Stimulated activated CD4-positive, alpha-beta T cell treated with anti-CD3 and anti-CD28 coated beads, TNF-alpha, amount 100 ng/mL, for 48 hours (primary cell): ENCODE results near the gene TTLL1.

Experiments
- DNase-seq, 3 donors: peaks; one replicate each; pipeline ENCODE4 v3.0.0-alpha.2; 2020; ENCODE audit warnings: low read depth in 3 of 3

Gene TTLL1

GRCh38 chr22:43088984-43089717 is at the start of gene TTLL1:
TSS of gene TTLL1 (minus strand) at chr22:43089391. CDS start at chr22:43075586, 13,805 bp downstream.
- DNase-seq = peak; percentile 83 to 92 (median 85)

DNA sequence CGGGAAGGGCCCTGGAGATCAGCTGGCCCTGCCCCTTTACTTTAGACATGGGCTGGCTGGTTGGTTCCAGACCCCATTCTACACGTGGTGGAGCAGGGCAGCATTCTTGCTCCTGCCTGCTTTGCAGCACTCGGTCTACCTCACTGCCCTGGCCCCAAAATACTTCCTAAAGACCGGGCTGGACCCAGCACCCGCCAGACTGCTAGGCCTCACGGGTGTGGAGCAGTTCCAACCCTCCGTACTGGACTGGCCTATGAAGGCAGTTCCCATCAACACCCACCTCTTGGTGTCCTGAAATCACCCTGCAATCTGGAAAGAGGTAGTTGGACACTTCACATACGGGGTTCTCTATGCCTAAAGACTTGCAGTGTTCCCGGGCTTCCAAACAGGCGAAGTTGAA is 47.6 kb upstream of the TTLL1 start:
- DNase-seq = no peak

- DNase-seq = no peak
These were observed 47.1 kb upstream of the TTLL1 start for GRCh38 chr22:43136255-43136654.

GRCh38 chr22:43135565-43135964 is 46.4 kb upstream of the TTLL1 start:
- DNase-seq = no peak

DNA sequence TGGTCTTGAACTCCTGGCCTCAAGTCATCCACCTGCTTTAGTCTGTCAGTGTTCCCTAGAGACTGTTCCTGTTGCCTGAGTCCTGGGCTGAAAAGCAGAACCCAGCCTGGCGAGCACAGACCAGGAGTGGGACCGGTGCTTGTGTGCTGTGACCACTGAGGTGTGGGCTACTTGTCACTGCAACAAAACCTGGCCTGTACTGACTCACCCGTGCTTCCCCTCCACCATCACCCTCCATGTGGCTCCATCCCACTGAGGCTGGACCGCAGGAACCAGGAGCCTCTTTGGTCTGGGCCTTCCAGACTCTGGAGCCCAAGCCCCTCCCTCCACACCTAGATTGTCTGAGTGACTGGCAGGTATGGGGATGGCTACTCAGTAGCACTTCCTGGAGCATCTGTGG is 45.4 kb upstream of the TTLL1 start:
- DNase-seq = no peak

- DNase-seq = no peak
These were observed 44.2 kb upstream of the TTLL1 start for GRCh38 chr22:43133401-43133800.

DNA sequence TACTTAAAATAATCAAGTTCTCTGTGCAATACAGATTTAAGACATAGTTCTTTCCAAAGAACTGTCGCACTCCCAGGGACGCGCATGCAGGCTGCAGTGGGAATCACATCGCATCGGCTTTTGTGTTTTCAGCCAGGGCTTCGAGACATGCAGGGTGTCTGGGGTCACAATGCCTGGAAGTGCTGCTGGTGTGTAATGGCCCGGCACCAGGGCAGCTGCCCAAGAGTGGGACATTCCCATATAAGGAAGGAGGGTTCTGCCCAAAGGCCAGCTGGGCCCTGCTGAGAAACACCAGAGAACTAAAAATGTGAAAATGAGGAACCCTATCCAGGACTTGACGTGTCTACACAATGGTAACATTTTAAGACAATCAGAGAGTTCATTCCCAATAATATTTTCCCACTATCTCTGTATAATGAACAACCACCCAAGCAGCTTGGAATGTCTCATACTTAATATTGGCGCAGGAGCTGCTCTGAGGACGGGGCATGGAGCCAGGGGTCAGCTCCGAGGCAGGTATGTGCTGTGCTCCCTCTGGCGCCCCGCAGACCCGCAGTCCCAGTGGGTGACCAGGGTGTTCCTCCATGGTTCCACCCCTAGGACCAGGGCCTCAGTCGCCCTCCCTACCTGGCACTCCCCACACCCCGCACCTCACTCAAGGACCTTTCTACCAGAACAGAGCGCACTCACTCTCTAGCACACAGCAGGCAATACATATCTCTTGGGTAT is 42.7 kb upstream of the TTLL1 start:
- DNase-seq = no peak

DNA sequence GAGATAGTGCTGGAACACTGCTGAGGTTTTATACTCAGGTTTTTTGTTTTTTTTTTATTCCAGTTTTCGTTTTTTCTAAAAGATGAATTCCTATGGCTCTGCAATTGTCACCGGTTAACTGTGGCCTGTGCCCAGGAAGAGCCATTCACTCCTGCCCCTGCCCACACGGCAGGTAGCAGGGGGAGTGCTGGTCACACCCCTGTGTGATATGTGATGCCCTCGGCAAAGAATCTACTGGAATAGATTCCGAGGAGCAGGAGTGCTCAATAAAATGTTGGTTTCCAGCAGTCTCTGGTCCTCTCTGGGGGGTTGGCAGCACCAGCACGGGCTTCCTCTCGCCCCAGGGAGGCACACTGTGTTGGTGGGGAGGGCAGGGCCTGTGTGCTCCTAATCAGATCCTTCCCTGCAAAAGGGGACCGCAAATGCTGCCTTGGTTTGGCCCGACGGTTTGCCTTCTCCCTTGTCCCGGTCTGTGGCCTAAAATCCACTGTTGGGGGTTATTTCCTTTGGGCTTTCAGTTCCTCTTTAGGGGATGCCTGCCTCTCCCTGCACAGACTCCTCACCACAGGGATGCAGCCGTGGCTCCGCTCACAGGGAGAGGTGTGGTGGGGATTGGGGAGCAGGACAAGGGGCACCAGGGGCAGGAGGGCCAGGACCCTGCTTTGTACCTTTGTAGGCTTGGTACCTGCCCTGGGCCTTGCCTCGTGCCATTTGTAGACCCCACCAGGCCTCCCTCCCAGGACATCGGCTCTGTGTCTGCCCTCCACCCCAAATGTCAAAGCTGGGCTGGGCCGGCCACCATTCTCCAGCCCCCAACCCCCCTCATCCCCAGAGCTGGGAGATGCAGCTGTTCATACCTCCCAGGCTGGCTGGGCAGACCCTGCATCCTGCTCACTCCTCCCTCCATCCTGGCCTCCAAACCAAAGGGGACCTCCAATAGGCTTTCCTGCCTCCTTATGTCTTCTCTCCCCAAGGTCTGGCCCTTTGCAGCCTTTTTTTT is 40.5 kb upstream of the TTLL1 start:
- no peak for DNase-seq

GRCh38 chr22:43128928-43129424 is 39.8 kb upstream of the TTLL1 start:
- no peak for DNase-seq

DNA sequence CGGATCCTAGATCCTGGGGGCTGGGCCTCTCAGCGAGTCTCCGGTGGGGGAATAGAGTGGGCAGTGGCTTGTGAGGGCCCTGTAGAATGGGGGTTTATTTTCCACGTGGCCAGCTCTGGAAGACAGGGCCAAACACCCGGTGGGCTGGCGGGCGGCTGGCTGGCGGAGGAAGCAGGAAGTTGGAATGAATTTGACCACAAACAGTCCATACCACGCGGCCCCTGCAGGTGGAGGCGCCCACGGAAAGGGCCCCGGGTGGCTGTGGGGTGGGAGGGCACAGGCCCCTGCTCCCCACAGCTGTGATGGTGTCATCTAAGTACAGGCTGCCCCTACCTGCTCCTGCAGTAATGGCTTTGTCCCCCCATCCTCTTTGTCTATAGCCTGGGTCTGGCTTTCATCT is 38.9 kb upstream of the TTLL1 start:
- DNase-seq = no peak

DNA sequence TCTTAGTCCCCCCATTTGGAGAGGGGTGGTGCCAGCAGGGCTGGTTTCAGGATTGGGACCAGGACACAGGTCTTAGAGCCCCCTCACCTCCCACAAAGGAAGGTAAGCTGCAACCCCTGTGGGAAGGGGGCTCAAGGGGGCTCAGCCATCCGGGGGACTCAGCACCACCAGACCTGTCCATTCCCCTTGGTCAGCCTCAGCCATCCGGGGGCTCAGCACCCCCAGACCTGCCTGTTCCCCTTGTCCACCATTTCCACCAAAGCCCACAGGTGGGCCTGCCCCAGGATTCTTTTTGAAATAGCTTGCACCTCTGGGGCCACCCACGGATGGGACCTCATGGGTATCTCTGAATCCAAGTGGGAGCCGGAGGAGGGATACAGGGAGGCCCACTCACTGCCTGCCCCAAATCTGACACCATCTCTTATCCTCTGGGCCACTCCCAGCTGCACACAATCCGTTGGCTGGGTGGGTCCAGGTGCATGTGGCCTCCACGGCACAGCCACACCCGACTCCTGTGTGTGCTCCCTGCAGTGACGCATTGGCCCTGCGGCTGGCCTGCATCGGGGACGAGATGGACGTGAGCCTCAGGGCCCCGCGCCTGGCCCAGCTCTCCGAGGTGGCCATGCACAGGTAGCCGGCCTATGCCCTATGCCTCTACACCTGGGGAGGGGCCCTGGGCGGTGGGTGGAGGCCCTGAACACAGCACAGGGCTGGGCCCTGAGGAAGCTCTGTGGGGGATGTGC is 38.1 kb upstream of the TTLL1 start:
- no peak for DNase-seq

- no peak for DNase-seq
These were observed 37.4 kb upstream of the TTLL1 start for GRCh38 chr22:43126501-43127165.

GRCh38 chr22:43118953-43119458 is 29.8 kb upstream of the TTLL1 start:
- no peak for DNase-seq

- no peak for DNase-seq
These were observed 29.0 kb upstream of the TTLL1 start for GRCh38 chr22:43118024-43118849.

DNA sequence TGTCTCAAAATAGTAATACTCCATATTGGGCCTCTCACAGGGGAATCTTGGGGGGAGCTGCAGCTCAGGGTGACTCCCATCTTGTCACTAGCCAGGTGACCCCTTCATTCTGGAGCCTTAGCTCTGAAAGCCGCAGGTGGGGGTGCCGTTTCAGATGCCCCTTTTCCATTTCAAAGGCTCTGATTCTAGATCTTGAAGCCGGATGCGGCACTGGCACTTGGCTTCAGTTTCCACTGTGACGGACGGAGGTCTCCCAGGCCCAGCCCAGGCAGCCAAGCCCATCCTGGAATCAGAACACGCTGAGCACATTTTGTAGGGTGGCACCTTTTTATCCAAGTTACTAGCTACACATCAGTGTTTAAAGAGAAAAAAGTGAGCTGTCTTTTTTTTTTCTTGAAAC is 27.7 kb upstream of the TTLL1 start:
- DNase-seq = no peak

DNA sequence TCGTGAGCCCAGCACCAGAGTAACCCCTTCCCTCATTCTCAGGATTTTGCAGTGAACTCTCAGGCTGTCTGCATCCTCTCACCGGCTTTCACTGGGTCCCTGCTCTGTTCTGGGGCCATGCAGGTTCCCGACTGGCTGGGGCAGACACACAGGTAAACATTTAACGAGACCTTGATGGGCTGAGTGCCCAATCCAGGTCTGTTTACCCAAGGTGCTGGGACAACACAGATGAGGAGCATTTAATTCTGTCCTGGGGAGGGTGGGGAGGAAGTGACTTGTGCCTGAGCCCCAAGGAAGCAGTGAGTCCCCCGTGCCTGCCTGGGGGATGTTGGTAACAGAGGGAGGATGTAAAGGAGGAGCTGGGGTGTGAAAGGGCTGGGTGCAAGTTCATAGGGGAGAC is 25.8 kb upstream of the TTLL1 start:
- DNase-seq = no peak

DNA sequence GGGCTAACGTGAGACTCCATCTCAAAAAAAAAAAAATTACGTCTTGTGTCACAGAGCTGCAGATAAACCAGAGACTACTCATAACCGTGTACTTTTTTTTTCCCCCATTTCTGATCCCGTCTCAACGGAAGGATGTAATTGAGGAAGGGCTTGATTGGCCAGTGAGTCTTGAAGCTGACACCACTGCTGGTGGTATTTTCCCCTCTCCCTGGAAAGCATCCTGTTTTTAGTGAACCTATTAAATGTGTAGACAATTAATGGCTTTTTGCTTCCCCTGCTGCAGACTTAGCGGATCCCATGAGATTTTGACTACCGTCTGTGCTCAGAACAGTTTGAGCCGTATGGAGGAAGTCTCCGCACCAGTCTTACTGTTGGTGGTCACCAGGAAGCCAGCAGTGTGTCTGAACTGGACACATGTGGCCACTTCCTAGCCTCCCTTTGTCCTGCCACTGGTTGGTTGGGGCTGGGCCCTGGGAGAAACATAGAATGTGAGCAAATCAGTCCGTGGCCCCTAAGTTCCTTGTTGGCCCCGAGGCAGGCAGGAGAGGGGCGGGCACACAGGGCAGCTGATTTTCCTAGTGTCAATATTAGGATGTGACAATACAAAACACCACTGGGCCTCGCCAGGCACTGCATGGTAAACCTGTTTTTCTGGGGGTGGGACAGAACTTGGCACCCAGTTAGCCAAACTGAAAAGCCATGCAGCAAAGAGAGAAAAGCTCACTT is 24.5 kb upstream of the TTLL1 start:
- no peak for DNase-seq

- no peak for DNase-seq
These were observed 21.9 kb upstream of the TTLL1 start for GRCh38 chr22:43110927-43111623.
